Liver (tissue), 3 donors: ENCODE measurements around the gene ADCY2.

Experiments used
- CTCF ChIP-seq: fragments of 150-350 bp; IDR thresholded peaks from 2 replicates; pipeline ENCODE4 v1.5.1; 2017; ENCODE audit warnings: improper control_type of control experiment, low read depth, low read length; ENCODE audit not compliant: missing input control
- EGR1 ChIP-seq, 2 donors: IDR thresholded peaks; 2 replicates each; pipeline ENCODE4 v1.6.1; 2016 to 2018; ENCODE audit warnings: antibody characterized with exemption in 2 of 2, low read depth in 2 of 2
- FOXA1 ChIP-seq: IDR thresholded peaks from 2 replicates; pipeline ENCODE4 v1.6.1; 2016; ENCODE audit warnings: antibody characterized with exemption
- GABPA ChIP-seq, 2 donors: IDR thresholded peaks in 1 of 2; conservative IDR thresholded peaks in 1 of 2; 2 replicates each; pipeline ENCODE4 v1.6.1; 2016; ENCODE audit warnings: antibody characterized with exemption in 2 of 2, mild to moderate bottlenecking in 1 of 2, moderate library complexity in 1 of 2
- HNF4G ChIP-seq: IDR thresholded peaks from 2 replicates; pipeline ENCODE4 v1.6.1; 2016; ENCODE audit warnings: antibody characterized with exemption
- JUND ChIP-seq, 2 donors: IDR thresholded peaks; 2 replicates each; pipeline ENCODE4 v1.6.1; 2016; ENCODE audit warnings: antibody characterized with exemption in 2 of 2
- MAX ChIP-seq: IDR thresholded peaks from 2 replicates; pipeline ENCODE4 v1.6.1; 2016; ENCODE audit warnings: antibody characterized with exemption
- RAD21 ChIP-seq, 2 donors: IDR thresholded peaks; 2 replicates each; pipeline ENCODE4 v1.6.1; 2016; ENCODE audit warnings: antibody characterized with exemption in 2 of 2, mild to moderate bottlenecking in 2 of 2
- REST ChIP-seq: IDR thresholded peaks from 2 replicates; pipeline ENCODE4 v1.6.1; 2016; ENCODE audit warnings: antibody characterized with exemption, mild to moderate bottlenecking
- RXRA ChIP-seq, 2 donors: IDR thresholded peaks; 2 replicates each; pipeline ENCODE4 v1.6.1; 2017 to 2018; ENCODE audit warnings: antibody characterized with exemption in 2 of 2, mild to moderate bottlenecking in 1 of 2
- SP1 ChIP-seq: IDR thresholded peaks from 2 replicates; pipeline ENCODE4 v1.6.1; 2018; ENCODE audit warnings: antibody characterized with exemption, mild to moderate bottlenecking
- TAF1 ChIP-seq: conservative IDR thresholded peaks from 2 replicates; pipeline ENCODE4 v1.6.1; 2016; ENCODE audit warnings: antibody characterized with exemption, mild to moderate bottlenecking
- YY1 ChIP-seq: IDR thresholded peaks from 2 replicates; pipeline ENCODE4 v1.6.1; 2016; ENCODE audit warnings: antibody characterized with exemption, mild to moderate bottlenecking
- ZBTB33 ChIP-seq: IDR thresholded peaks from 2 replicates; pipeline ENCODE4 v1.6.1; 2016; ENCODE audit warnings: antibody characterized with exemption
- donor health status: healthy.
- donor health status: healthy.

- no peak for TF ChIP-seq MAX
- TF ChIP-seq CTCF, result no peak
- TF ChIP-seq YY1, result no peak
- no peak for TF ChIP-seq TAF1
- TF ChIP-seq ZBTB33, result no peak
- no peak for TF ChIP-seq REST
- TF ChIP-seq SP1, result no peak
- no peak for TF ChIP-seq GABPA (IDR thresholded peaks at IDR 0.05 in 1 of 2, conservative IDR thresholded peaks at IDR 0.05 in 1 of 2)
- no peak for TF ChIP-seq RAD21 (IDR thresholded peaks at IDR 0.05)
- no peak for TF ChIP-seq HNF4G
- TF ChIP-seq EGR1 (IDR thresholded peaks at IDR 0.05; ENCODE audit: low read depth in 2 of 2), result no peak
- TF ChIP-seq JUND (IDR thresholded peaks at IDR 0.05), result no peak
- no peak for TF ChIP-seq FOXA1
- no peak for TF ChIP-seq RXRA (IDR thresholded peaks at IDR 0.05)
Observed at GRCh38 chr5:7867260-7867659, 471.3 kb downstream of the ADCY2 start.
